ENCODE measurements around the gene RBMS1. TPM values are rescaled to one million over a fixed set of nuclear protein-coding genes. Genes with fewer than 3 reads are reported as not detected.

RBMS1 gene
- total RNA-seq, 1 experiment from 2014 or later, result 77.5 TPM

DNA sequence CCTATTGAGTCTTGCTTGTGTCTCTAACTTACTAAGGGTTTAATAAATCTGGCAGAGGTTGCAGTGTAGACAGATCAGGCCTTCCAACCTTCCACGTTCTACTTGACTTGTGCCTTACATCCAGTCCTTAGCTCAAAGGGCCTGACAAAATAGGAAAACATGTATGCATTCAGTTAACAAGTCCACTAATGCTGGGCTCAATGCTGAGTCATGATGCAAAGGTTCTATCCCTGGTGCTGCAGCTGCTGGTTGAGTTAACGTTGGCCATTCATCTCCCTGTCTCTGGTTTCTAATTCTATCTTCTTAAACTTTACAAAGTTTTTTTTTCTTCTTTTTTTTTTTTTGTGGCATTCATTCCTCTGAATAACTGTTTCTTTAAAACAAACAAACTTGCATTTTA, 247.3 kb downstream of the RBMS1 start:
- no peaks in the 10 kb centered on the region; the same call in 1 of the 2 replicates for H3K27me3 Mint-ChIP-seq (ENCODE audit: low read depth)
- no peaks in the 10 kb centered on the region for H3K9me3 Mint-ChIP-seq
- H3K56ac ChIP-seq (ENCODE audit: insufficient read length, low read depth, low read length), result no peak overlapping the region
- no peak overlapping the region for H2BK12ac ChIP-seq (ENCODE audit: insufficient read length, low read depth, low read length)
- no peaks in the 10 kb centered on the region; a peak in 1 of 7 replicates for H3K36me3 Mint-ChIP-seq (ENCODE audit: insufficient read depth in 1 of 3, low read depth in 3 of 3)
- WGBS (ENCODE audit: extremely low coverage, insufficient read length, low lambda C conversion rate), result no CpG with 5 or more reads among the region's 2 CpGs
- H3K79me1 ChIP-seq (ENCODE audit: insufficient read depth, low read depth, low read length, poor library complexity, severe bottlenecking), result no peaks in the 10 kb centered on the region
- no peak overlapping the region for H4K5ac ChIP-seq (ENCODE audit: insufficient read length, low read depth, low read length)
- H3K9me3 ChIP-seq (ENCODE audit: control insufficient read depth, low read depth, low read length), result no peaks in the 10 kb centered on the region
- no peak overlapping the region for H3K9ac ChIP-seq (ENCODE audit: extremely low read depth, insufficient read length, low read length)
- no peak overlapping the region for H2AFZ ChIP-seq (ENCODE audit: low read length)
- no peaks in the 10 kb centered on the region; the same call in 1 of the 2 replicates for H3K27me3 ChIP-seq (ENCODE audit: insufficient read depth, low read length)
- no peak overlapping the region for H3K4me3 Mint-ChIP-seq
- H2BK5ac ChIP-seq (ENCODE audit: insufficient read length, low read length), result no peak overlapping the region
- no peak overlapping the region for H3K27ac ChIP-seq (ENCODE audit: insufficient read length, low read depth, low read length)
- no peak overlapping the region for H3K18ac ChIP-seq (ENCODE audit: insufficient read length, low read depth, low read length)
- no peak overlapping the region for H3K27ac Mint-ChIP-seq
- no peak overlapping the region for H3T11ph ChIP-seq (ENCODE audit: low read length)
- no peak overlapping the region for H3K14ac ChIP-seq (ENCODE audit: insufficient read depth, low read length)
- H4K20me1 ChIP-seq (ENCODE audit: control insufficient read depth, insufficient read depth, insufficient read length), result no peaks in the 10 kb centered on the region
- H4K8ac ChIP-seq (replicated peaks; ENCODE audit: insufficient read length, low read depth, low read length), result no peak overlapping the region
- DNase-seq, result no peak
- no peak overlapping the region for H2BK15ac ChIP-seq (ENCODE audit: low read depth, low read length)
- no peak overlapping the region for H2BK20ac ChIP-seq (ENCODE audit: low read depth, low read length, poor library complexity, severe bottlenecking)
- H3K4me1 ChIP-seq (ENCODE audit: insufficient read depth, low read length), result no peaks in the 10 kb centered on the region
- H3K79me2 ChIP-seq (ENCODE audit: insufficient read depth, low read length), result no peaks in the 10 kb centered on the region
- H3K4ac ChIP-seq (ENCODE audit: low read depth, low read length), result no peak overlapping the region
- H3K4me2 ChIP-seq (ENCODE audit: insufficient read depth, insufficient read length, low read length), result no peak overlapping the region
- H3K4me1 Mint-ChIP-seq, result 0 out of 4 replicates have a peak, but pooled peaks cover 0 to 5% of the 10 kb centered on the region in 2 experiments
- no peak overlapping the region for H2BK120ac ChIP-seq (ENCODE audit: low read depth, low read length, poor library complexity, severe bottlenecking)
- no peak overlapping the region for H4K91ac ChIP-seq (ENCODE audit: insufficient read length, low read depth, low read length)
- H2AK5ac ChIP-seq (ENCODE audit: insufficient read length, low read length), result no peak overlapping the region
- no peaks in the 10 kb centered on the region for H3K23me2 ChIP-seq (ENCODE audit: insufficient read length, low read depth, low read length, poor library complexity, severe bottlenecking)
- TF ChIP-seq, protein P1, sequence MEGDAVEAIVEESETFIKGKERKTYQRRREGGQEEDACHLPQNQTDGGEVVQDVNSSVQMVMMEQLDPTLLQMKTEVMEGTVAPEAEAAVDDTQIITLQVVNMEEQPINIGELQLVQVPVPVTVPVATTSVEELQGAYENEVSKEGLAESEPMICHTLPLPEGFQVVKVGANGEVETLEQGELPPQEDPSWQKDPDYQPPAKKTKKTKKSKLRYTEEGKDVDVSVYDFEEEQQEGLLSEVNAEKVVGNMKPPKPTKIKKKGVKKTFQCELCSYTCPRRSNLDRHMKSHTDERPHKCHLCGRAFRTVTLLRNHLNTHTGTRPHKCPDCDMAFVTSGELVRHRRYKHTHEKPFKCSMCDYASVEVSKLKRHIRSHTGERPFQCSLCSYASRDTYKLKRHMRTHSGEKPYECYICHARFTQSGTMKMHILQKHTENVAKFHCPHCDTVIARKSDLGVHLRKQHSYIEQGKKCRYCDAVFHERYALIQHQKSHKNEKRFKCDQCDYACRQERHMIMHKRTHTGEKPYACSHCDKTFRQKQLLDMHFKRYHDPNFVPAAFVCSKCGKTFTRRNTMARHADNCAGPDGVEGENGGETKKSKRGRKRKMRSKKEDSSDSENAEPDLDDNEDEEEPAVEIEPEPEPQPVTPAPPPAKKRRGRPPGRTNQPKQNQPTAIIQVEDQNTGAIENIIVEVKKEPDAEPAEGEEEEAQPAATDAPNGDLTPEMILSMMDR (conservative IDR thresholded peaks at IDR 0.05), result no peak
- H3K23ac ChIP-seq (ENCODE audit: insufficient read length, low read depth, low read length), result no peak overlapping the region

All from H9 (cell line).